Endothelial cell of umbilical vein (primary cell): Measurements from ENCODE around the gene AZGP1.

ENCODE experiments used
- CTCF ChIP-seq, 2 donors: IDR thresholded peaks; 1 replicate in 1 of 2; 2 replicates in 1 of 2; pipeline ENCODE4 v1.5.1; 2011; ENCODE audit warnings: low read length in 2 of 2, mild to moderate bottlenecking in 2 of 2, moderate library complexity in 2 of 2, control low read depth in 1 of 2, inconsistent platforms in 1 of 2, low read depth in 1 of 2; ENCODE audit not compliant: insufficient read depth in 1 of 2; ENCODE audit errors: extremely low read depth in 1 of 2
- EZH2 ChIP-seq: IDR thresholded peaks from 2 replicates; pipeline ENCODE4 v1.6.1; 2012; ENCODE audit warnings: borderline replicate concordance, low read depth, mild to moderate bottlenecking, moderate library complexity, low read length, inconsistent platforms; ENCODE audit not compliant: severe bottlenecking
- JUN ChIP-seq: IDR thresholded peaks from 2 replicates; pipeline ENCODE4 v1.6.1; 2011; ENCODE audit warnings: borderline replicate concordance, low read depth; ENCODE audit not compliant: insufficient read length, insufficient read depth
- MAX ChIP-seq: IDR thresholded peaks from 2 replicates; pipeline ENCODE4 v1.6.1; 2011; ENCODE audit not compliant: insufficient read depth, insufficient read length
- POLR2AphosphoS5 ChIP-seq: IDR thresholded peaks from 2 replicates; pipeline ENCODE4 v1.6.1; 2012; ENCODE audit warnings: low read depth, mild to moderate bottlenecking, control low read depth, low read length, moderate library complexity; ENCODE audit not compliant: insufficient read depth

- TF ChIP-seq POLR2AphosphoS5 (no peak), MAX (no peak), CTCF (IDR thresholded peaks at IDR 0.05; ENCODE audit: extremely low read depth in 1 of 2, insufficient read depth in 1 of 2, low read depth in 1 of 2, low read length in 2 of 2) (no peak), EZH2 (no peak), JUN (no peak)
These were observed 49.5 kb downstream of the AZGP1 start for GRCh38 chr7:99926321-99926720.
